NB4 (cell line): Measurements from ENCODE around the gene C10orf71.

Experiments
- POLR2A ChIP-seq: IDR thresholded peaks from 2 replicates; pipeline ENCODE4 v1.6.1; 2011; ENCODE audit warnings: mild to moderate bottlenecking; ENCODE audit not compliant: insufficient read length; ENCODE audit errors: extremely low read depth
- TF ChIP-seq, protein P1 (sequence below): IDR thresholded peaks from one replicate; pipeline ENCODE4 v1.5.1; 2012; ENCODE audit warnings: low read depth, low read length
- TF ChIP-seq, protein P2 (sequence below): IDR thresholded peaks from 2 replicates; pipeline ENCODE4 v1.6.1; 2011; ENCODE audit warnings: low read depth, low read length

DNA sequence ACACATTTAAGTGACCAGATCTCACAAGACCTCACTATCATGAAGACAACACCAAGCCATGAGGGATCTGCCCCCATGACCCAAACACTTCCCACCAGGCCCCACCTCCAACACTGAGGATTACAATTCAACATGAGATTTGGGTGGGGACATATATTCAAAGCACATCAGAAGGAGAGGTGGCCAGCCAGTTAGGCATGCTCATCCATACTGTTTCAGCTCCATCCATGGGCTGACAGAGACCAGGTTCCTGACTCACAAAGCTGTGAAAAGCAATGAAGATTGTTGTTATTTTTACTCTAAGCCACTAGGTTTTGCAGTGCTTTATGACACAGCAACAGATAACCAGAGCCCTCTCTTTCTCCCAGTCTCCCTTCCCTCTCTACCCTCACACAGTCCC, 36.0 kb downstream of the C10orf71 start:
- TF ChIP-seq, protein P1, sequence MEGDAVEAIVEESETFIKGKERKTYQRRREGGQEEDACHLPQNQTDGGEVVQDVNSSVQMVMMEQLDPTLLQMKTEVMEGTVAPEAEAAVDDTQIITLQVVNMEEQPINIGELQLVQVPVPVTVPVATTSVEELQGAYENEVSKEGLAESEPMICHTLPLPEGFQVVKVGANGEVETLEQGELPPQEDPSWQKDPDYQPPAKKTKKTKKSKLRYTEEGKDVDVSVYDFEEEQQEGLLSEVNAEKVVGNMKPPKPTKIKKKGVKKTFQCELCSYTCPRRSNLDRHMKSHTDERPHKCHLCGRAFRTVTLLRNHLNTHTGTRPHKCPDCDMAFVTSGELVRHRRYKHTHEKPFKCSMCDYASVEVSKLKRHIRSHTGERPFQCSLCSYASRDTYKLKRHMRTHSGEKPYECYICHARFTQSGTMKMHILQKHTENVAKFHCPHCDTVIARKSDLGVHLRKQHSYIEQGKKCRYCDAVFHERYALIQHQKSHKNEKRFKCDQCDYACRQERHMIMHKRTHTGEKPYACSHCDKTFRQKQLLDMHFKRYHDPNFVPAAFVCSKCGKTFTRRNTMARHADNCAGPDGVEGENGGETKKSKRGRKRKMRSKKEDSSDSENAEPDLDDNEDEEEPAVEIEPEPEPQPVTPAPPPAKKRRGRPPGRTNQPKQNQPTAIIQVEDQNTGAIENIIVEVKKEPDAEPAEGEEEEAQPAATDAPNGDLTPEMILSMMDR: no peak
- no peak for TF ChIP-seq POLR2A
- TF ChIP-seq, protein P2, sequence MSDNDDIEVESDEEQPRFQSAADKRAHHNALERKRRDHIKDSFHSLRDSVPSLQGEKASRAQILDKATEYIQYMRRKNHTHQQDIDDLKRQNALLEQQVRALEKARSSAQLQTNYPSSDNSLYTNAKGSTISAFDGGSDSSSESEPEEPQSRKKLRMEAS: no peak
